ENCODE results near the gene STAT1.
"Not testable (repeated sequence)": the region's sequence is repeated elsewhere in the genome, so short reads cannot be mapped to it uniquely, and the experiment has no call there.

STAT1 gene

DNA sequence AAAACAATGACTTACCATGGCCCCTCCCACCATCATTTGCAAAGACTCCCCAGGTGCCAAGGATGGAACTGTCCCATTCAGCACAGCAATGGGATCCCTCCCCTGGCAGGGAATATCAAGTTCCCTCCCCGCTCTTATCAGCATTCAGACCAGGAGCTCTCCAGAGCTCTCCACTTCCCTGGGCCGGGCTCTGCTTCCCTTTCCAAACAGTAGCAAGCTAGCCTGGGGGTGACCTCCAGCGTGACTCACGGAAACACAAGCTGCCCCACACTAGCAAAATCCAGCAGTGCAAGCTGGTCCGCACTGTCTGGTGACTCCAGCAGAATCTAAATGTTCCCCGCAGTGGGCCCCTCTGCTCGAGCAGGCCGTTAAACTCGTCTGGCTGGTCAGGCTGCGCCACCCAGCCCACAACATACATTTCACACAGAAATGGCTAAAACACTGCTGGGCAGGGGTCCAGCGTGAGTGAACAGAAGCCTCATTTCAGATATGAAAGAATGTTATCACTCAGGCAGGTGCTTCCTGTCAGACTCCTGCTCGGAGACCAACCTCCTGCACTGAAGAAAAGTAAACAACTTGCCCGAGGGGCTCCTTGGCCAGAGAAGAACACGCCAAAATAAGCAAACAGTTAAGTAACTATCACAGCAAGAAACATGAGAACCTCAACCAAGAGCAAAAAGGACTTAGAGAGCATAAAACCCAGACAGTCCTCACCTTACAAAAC lies 33.9 kb downstream of the STAT1 start:
- peak; percentile 23 for DNase-seq

DNA sequence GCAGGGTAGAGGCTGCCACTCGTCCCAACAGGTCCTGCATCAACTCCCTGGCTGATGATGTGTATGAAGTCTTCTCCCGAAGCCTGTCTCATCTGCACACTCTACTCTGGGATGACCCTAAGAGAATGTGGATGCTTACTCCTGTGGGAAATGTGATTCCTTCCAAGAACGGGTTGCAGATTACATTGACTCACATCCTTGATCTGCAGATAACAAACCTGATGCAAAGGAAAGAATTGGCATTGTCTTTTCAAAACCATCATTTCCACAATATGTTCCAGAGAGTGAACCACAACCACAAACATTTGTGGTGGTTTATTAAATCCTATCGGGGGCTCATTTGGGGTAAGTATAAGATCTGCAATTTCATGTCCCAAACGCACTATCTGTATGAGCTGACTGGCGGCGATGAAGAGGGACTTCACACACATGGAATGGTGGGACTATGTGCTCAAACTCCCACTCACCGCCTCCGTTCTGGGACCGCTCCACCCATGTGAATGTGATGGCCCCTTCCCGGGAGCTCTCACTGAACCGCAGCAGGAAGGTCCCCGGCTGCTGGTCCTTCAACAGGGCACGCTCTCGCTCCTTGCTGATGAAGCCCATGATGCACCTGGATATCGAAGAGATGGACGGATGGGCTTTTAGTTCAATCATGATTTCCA lies 35.5 kb downstream of the STAT1 start:
- DNase-seq: no peak

DNA sequence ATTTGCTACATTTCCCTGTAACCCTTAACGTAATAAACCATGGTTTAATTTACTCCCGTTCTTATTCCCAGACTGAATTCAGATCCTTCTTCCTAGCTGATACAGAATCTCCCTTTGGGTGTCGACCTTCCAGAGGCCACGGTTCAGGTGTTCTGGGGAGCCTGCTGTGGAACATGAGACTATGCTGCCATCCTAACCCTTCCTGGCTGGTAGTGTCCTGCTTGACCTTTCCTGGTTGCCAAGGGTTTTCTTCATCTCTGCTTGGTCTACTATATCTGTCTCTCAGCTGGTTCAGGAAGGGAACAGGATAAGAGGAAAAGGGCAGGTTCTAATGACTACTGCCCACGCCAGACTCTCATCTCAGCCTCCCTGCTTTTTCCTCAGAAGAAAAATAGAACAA lies 36.5 kb downstream of the STAT1 start:
- DNase-seq: no peak

DNA sequence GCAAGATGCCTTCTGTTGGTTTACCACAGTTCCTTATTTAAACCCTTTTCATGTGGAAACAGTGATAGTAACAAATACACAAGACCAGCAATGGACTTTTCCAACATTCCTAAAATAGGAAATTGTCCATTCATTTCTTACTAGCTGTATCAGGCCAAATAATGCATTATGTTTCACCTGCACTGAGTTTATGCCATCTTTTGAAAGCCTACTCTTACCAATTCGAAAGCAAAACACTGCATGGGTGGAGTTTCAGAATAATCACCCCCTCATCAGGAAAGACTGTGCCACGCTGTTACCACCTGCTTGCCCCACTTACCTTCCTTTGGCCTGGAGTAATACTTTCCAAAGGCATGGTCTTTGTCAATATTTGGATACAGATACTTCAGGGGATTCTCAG lies 37.5 kb downstream of the STAT1 start:
- no peak for DNase-seq

DNA sequence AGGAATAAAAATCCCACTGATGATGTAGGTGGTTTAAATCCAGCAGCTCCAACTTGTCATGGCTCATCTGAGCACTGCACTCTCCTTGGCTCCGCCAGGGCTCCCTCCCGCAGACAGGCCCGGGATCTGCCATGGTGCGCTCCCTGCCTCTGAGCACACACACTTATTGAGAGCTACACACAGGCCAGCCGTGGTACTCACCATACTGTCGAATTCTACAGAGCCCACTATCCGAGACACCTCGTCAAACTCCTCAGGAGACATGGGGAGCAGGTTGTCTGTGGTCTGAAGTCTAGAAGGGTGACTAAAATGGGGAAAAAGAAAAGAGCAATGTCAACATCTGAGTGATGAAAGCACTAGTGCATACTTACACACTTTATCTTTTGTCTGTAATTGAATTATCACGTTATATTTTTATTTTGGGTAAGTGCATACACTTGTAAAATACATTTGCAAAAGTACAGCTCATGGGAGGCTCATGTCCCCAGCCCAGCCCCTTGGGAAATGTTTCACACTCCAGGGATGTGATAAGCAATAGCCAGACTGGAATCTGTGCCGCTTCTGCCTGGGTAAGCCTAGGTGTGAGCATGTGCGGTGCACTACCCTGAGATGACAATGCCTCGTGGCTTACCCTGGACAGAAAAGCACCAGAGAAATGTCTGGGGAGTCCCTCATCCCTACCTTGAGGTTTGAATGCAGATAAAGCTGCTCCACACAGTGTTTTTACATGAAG lies 39.2 kb downstream of the STAT1 start:
- DNase-seq: no peak

DNA sequence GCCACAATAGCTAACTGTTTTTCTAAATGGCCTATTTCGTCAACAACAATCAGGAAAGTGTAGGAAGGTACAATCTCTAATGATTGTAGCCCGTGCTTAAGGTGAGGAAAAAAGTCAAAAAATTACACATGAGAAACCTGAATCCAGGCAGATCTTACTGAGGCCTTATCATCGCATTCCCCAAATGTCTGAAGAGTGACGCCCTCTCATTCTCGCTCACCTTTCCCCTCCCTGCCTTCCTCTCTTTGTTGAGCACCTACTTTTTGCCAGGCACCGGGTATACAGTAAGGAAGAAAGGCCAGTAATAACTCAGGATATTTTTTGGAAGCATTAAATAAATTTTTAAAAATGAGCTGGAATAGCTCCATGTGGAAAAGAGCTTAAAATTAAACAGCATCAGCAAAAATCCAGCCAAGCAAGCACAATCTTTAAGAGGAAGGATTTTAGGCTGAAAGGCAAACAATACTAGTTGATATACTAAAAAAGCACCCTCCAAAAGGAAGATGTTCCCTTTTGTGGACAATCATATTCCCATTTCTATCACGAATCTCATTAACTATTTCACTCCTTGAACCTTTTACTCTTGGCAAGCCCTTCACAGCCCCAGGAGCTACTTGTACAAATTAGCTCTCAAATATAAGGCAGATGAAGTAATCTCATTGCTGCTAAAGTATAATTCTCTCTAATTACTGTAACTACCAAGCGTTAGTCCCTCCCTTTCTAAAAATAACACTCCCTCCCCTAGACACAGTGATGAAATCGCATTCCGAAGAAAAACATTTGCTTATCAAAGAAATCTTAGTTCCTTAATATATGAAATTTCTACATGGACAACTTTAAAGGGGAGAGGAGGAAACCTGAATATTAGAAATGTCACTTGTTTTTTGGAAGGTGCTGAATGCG lies 40.0 kb downstream of the STAT1 start:
- DNase-seq: no peak

DNA sequence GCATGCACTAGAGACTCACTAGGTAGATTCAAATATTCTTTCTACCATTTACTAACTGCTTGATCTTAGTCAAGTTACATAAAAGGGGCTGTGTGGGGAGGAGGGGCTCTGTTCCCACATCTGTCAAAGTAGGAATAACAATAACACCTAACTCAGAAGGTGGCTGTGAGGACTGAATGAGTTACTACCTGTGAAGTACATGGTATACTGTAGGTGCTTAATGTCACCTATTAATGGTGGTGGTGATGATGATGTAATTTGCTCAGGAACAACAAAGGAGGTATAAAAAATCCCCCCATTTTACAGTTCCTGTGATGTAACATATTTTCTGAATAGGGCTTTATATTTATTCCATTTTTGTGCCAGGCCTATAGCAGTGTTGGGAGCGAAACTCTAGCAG lies 40.7 kb downstream of the STAT1 start:
- no peak for DNase-seq

DNA sequence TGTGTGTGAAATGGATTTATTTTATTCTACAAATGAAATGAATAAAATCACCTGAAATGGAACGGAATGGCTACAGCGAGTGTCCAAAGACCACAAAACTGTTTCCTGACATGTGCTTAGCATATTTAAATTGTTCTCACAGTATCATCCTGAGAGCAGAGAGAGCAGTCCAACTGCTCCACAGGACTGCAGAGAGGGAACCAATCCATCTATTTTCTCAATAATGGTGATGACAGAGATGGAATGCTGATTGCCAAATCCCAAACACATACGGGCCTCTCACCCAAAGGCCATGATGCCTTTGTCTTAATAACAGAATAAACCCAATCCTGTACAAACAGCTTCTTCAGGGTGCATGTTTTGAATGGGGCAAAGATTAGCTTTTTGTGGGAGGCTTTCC lies 41.1 kb downstream of the STAT1 start:
- no peak for DNase-seq

DNA sequence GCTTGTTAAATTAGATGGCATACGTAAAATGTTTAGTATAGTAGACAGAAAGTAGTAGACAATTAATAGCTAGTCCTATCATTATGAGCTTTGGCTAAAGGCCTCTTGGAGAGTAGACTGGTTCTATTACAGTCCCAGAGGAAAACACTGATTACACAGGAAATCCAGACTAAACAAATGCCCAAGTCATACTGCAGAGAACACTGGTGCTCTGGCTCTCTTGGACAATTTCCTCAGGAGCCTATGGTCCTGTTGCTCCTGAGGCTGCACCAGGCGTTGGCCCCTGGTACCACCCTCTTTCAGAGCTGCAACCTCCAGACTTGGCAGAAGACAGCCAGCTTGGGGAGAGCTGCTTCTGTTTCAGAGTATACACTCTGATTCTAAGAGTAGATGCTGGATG lies 41.8 kb downstream of the STAT1 start:
- DNase-seq: no peak

DNA sequence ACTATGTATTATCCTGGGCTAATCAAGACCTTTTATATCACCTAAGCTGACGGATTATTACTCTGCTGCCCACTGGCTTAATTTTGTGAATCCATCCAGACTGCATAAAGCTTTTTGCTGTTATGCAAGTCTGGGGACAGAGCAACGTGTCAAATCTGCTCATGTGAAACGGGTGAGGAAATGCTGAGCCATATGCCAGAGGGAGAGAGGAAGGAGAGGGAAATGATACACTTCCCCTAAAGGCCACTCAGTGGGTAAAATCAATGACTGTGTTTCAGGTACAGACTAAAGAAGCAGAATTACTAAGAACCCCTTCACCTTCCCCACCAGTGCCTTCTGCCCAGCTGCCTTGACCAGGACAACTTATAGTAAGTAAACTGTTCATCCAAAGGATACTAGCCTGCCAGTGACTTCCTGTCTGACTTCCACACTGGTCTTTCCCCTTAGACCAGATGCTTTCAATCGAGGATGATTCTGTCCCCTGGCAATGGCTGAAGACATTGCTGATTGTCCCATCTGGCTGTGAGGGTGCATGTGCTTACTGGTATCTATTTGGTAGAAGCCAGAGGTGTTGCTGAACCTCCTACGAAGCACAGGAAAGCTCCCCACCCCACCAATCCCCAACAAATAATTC lies 43.0 kb downstream of the STAT1 start:
- peak; percentile 80 for DNase-seq

DNA sequence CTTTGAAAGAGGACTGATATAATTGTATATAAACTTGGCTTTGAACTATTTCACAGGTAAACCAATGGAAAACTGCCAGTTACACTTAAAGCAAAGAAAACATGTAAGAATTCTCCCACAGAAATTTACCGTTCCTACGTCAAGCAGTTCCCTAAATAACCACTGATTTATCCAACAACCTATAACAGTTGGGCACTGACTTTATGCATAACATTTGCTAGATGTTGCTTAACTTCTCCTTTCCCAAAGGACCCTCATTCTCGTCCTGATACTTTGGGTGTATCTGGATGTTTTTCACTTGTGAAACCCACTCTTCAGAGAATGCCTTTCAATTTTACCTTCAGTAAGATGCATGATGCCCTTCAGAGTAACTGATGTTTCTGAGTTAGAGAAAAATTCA lies 43.8 kb downstream of the STAT1 start:
- peak; percentile 29 for DNase-seq

DNA sequence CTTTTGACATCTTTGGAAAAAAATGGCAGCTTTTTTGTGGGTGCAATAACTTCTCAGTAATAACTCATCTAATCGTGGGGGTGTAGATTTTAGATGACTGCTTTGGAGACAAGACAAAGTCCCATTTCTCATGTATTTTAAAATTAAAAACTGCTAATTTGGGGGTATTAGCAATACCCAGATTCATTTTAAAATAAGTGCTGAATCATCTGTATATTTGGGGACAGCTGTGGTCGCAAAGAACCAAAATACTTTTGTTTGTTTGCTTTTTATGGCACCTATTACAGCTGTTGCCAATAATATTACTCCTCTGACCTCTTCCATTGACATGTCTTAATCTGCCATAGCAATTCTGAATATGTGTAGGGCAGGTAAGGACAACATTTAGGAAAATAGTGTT lies 45.4 kb downstream of the STAT1 start:
- no peak for DNase-seq

DNA sequence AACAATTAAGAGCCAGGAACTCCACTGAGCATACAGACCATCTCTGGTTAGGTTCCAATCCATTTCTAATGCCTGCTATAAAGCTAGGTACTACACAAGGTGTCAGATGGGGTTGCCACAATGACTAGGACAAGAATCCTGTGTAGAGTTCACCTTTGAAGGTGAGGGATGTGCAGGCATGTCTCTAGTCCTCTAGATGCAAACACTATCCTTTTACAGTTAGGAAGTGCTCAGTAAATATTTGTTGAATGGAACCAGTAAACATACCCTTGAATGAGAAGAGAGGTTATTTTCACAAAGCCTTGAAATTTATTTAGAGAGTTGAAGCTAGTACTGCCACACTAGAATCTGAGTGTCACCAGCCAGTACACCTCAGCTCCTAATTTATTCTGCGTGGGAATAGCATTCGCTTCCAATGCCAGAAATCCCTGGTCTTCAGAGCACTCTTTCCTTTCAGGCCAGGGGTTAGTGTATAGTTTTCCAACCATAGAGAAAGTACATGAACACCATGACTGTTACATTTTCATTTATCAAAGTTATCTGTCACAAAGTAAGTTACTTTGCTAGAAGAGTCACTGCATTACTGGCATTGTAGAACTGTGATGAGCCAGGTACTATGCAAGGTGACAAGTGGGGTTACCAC lies 48.3 kb downstream of the STAT1 start:
- no peak for DNase-seq

DNA sequence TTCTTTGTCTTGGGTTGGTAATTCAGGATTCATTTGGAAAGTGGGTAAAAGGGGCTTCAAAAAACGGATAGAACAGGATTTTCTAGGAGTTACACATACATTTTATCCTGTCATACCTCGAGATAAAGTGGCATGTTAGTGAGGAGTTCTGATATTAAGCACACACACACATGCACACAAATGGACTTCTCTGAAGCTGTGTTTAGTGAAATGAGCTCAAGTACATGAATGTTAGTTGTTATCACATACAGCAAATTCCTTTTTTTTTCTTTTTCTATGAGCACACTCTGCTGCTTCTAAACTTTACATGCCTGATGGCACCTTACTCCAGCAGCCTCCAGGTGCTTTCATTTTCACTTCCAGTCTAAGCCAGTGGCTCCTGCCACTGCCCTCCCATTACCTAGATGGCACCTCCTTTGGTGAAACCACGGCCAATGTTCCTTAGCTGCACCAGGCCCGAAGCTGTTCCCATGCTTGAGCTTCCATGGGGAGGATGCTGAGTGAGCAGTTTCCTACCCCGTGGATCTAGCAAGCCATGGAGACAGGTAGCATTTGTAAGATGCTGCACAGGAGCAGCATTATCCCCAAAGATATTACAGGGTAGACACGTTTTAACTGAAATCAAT lies 49.7 kb downstream of the STAT1 start:
- no peak for DNase-seq

DNA sequence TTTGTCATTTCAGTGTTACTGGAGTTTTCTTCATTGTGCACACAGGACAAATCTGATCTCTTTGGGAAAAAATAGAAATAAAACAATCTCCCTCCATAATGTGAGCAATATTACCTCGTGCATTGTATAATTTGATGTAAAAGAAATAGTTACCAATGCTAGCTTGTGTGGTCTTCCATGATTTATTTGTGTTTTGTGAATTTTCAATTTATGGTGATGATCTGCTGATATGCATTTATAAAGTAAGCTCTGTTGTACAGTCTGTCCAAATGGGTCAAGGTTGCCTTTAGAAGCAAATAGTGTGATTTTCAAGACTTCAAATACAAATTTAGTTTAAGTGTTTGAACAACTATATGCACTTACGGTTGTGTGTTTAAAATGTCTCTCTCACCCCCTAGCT lies 50.9 kb downstream of the STAT1 start:
- DNase-seq: no peak

DNA sequence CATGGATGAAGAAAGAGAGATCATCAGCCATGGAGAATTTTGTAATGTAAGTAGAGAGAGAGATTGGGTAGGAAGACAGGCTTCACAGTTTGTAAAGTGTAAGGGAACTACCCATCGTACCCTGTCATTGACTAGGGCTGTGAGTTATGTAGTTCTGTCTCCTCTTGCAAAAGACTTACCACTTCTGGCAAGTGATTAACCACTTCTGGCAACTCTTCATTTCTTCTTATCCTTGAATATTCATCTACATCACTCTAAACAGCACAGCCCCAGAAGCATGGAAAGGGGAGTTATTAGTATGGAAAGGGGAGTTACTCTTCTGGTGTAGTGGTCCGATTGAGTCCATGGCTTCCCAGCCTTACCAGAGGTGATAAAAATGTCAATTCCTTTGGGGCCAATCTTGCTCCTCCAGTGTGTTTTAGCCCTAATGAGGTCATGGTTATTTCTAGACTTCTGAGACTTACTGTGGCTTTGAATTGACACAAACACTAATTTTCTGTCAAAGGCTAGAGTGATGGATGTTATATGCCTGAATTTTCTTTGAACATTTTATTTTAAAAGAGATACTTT lies 52.0 kb downstream of the STAT1 start:
- peak; percentile 60 for DNase-seq

DNA sequence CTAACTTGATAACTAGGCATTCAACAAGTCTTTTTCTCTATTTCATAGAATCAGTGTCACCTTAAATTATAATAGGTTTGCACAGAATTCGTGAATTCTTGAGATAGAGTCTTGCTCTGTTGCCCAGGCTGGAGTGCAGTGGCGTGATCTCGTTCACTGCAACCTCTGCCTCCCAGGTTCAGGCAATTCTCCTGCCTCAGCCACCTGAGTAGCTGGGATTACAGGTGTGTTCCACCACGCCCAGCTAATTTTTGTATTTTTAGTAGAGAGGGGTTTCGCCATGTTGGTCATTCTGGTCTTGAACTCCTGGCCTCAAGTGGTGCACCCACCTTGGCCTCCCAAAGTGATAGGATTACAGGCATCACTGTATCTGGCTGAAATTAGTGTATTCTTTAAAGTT lies 52.9 kb downstream of the STAT1 start:
- DNase-seq: not testable (repeated sequence)

DNA sequence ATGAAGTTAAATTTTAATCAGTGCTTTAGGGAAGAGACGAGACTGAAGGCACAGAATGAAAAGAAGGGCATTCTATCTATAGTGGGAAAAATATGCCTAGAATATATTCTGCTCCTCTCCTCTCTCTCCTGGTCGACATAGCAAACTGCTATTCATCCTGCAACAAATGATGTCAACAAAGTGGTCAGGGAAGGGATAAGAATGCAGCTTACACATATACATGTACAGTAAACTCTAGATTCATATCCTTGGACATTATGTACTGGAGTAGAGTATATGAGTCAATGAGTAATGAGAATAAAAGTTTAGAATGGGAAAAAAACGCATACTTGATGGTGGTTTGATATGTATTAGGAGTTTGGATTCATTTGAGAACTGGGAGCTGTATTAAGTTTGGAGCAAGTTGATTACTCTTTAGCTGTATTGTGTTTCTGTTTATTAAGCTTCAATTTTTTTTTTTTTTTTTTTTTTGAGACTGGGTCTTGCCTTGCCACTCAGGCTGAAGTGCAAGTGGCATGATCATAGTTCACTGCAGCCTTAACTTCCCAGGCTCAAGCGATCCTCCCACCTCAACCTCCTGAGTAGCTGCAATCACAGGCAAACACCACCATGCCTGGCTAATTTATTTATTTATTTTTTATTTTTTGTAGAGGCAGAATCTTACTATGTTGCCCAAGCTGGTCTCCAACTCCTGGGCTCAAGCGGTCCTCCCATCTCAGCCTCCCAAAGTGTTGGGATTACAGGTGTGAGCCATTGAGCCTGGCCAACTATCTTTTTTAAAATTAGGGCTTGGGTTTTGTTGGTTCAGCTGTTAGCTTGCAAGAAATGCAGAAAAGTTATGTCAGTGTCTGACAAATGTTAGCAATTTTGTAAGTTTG lies 53.8 kb downstream of the STAT1 start:
- no peak for DNase-seq

DNA sequence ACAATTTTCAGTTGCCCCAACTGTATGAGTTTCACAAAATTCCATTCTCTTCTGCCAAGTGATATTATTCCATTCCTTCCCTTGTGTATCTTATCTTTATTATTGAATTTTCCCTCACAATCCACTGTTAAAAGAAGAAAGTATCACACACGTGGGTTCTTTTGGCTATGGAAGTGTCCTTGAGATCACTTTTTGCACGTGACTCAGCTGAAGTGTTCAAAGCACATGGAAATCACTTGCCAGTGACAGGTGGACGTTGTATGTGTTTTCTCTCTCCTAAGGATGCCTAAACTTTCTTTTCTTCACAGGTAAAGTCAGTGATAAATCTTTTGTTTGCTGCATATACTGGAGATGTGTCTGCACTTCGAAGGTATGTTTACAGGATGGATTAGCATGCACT lies 60.7 kb downstream of the STAT1 start:
- no peak for DNase-seq

DNA sequence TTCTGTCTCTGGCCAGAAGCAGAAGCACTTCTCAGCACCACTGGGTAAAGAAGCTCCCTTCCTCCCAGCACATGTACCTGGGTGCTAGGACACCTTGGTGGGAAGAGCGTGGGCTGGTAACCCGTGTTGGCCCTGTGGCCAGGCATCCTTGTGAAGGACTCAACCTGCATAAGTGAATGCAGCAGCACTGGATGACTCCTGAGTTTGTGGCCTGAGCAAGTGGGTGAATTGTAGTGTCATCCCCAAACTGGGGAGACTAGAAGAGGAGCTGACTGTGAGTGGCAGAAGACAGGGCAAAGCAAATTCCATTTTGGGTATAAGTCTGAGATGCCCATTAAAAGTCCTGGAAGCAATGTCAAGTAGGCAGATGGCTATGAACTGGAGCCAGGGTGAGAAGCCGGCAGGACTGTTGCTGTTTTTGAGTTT lies 63.4 kb downstream of the STAT1 start:
- no peak for DNase-seq

Data from inflammatory macrophage treated with lipopolysaccharide for 4 hours (primary cell).